Kidney epithelial cell (primary cell): ENCODE measurements around the gene CCS. TPM values are rescaled to one million over a fixed set of nuclear protein-coding genes. Genes with fewer than 3 reads are reported as not detected.
A peak's percentile ranks its signal among the peaks of the same experiment; 100 is the strongest.
"Not testable (repeated sequence)": the region's sequence is repeated elsewhere in the genome, so short reads cannot be mapped to it uniquely, and the experiment has no call there.

Source experiments
- DNase-seq: peaks from one replicate; pipeline ENCODE4 v3.0.0-alpha.2; 2010; ENCODE audit warnings: low read depth
- H3K27me3 ChIP-seq: 2 replicates; pipeline ENCODE4 v1.6.0; 2011; ENCODE audit warnings: low read length; ENCODE audit not compliant: control insufficient read depth, insufficient read depth
- H3K36me3 ChIP-seq: 2 replicates; pipeline ENCODE4 v1.5.1; 2011; ENCODE audit warnings: low read length; ENCODE audit not compliant: control insufficient read depth, insufficient read depth
- H3K4me3 ChIP-seq: 2 replicates; pipeline ENCODE4 v1.5.1; 2011; ENCODE audit warnings: low read depth, mild to moderate bottlenecking, control low read depth, low read length
- total RNA-seq: library from RNA; depleted of rRNA; stranded (reverse); fragments of >200 nt; gene quantifications from 2 replicates; pipeline ENCODE4 v1.2.3, GENCODE V29; 2015
- TF ChIP-seq, protein P1 (sequence below): IDR thresholded peaks from 2 replicates; pipeline ENCODE4 v1.5.1; 2011; ENCODE audit warnings: mild to moderate bottlenecking, moderate library complexity, low read length, control low read depth, inconsistent platforms; ENCODE audit not compliant: insufficient read depth, poor library complexity, severe bottlenecking

Gene CCS
- total RNA-seq, 1 donor from 2014 or later, result 20.6 TPM

DNA sequence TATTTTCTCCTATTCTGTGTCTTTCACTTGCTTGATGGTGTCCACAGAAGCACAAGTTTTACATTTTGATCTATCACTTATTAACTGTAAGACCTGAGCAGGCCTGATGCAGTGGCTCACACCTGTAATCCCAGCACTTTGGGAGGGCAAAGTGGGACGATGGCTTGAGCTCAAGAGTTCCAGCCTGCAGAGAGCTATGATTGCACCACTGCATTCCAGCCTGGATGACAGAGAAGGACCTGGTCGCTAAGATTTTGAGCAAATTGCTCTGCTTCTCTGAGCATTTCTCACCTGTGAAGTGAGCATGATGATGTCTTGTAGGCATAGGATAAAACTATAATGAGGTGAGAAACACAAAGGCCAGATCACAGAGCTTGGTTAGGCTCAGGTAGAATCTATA, 6.8 kb upstream of the CCS start:
- TF ChIP-seq, protein P1, sequence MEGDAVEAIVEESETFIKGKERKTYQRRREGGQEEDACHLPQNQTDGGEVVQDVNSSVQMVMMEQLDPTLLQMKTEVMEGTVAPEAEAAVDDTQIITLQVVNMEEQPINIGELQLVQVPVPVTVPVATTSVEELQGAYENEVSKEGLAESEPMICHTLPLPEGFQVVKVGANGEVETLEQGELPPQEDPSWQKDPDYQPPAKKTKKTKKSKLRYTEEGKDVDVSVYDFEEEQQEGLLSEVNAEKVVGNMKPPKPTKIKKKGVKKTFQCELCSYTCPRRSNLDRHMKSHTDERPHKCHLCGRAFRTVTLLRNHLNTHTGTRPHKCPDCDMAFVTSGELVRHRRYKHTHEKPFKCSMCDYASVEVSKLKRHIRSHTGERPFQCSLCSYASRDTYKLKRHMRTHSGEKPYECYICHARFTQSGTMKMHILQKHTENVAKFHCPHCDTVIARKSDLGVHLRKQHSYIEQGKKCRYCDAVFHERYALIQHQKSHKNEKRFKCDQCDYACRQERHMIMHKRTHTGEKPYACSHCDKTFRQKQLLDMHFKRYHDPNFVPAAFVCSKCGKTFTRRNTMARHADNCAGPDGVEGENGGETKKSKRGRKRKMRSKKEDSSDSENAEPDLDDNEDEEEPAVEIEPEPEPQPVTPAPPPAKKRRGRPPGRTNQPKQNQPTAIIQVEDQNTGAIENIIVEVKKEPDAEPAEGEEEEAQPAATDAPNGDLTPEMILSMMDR, result no peak
- H3K4me3 ChIP-seq, result no peak overlapping the region
- H3K36me3 ChIP-seq, result no peaks in the 10 kb centered on the region
- DNase-seq, result no peak
- no peaks in the 10 kb centered on the region for H3K27me3 ChIP-seq

DNA sequence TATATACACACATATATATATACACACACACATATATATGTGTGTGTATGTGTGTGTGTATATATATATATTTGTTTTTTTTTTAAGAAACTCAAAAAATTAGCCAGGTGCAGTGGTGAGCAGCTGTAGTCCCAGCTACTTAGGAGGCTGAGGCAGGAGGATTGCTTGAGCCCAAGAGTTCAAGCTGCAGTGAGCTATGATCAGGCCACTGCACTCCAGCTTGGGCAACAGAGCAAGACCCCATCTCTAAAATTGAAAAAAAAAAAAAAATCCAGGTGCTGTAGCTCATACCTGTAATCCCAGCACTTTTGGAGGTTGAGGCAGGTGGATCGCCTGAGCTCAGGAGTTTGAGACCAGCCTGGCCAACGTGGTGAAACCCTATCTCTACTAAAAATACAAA, 3.7 kb upstream of the CCS start:
- H3K36me3 ChIP-seq, DNase-seq, H3K4me3 ChIP-seq, H3K27me3 ChIP-seq: not testable (repeated sequence)

- DNase-seq, result no peak
- H3K36me3 ChIP-seq, result no peaks in the 10 kb centered on the region
- no peak overlapping the region for H3K4me3 ChIP-seq
- no peaks in the 10 kb centered on the region for H3K27me3 ChIP-seq
- TF ChIP-seq, protein P1, result no peak
Observed at GRCh38 chr11:66589996-66590675, 2.8 kb upstream of the CCS start.

- H3K4me3 ChIP-seq, result no peak overlapping the region
- TF ChIP-seq, protein P1, result no peak
- H3K36me3 ChIP-seq, result no peaks in the 10 kb centered on the region
- no peaks in the 10 kb centered on the region for H3K27me3 ChIP-seq
- DNase-seq, result no peak
Observed at GRCh38 chr11:66591175-66591574, 1.8 kb upstream of the CCS start.

- DNase-seq, result no peak
- no peaks in the 10 kb centered on the region for H3K27me3 ChIP-seq
- H3K4me3 ChIP-seq, result peak overlapping the region; percentile 75
- no peaks in the 10 kb centered on the region for H3K36me3 ChIP-seq
- TF ChIP-seq, protein P1, result no peak
Observed at GRCh38 chr11:66593303-66593635, 284 bp downstream of the CCS start.

GRCh38 chr11:66593650-66594049, 665 bp downstream of the CCS start:
- TF ChIP-seq, protein P1, result no peak
- Histone ChIP-seq H3K36me3 (no peaks in the 10 kb centered on the region), H3K27me3 (no peaks in the 10 kb centered on the region), H3K4me3 (peak overlapping the region; percentile 75)
- no peak for DNase-seq
